Tibial nerve (tissue), 4 donors: ENCODE results near the gene AQP1. TPM values are rescaled to one million over a fixed set of nuclear protein-coding genes. Genes with fewer than 3 reads are reported as not detected.
A peak's percentile ranks its signal among the peaks of the same experiment; 100 is the strongest.

Source experiments
- DNase-seq, 2 donors: peaks; one replicate each; pipeline ENCODE4 v3.0.0-alpha.2; 2019; ENCODE audit warnings: low spot score in 2 of 2
- H3K27ac ChIP-seq, 4 donors: fragments of 200-600 bp; sonication (generic) in 3 of 4; one replicate each; pipeline ENCODE4 v1.5.1; 2017 to 2019; ENCODE audit warnings: mild to moderate bottlenecking in 1 of 4
- H3K27me3 ChIP-seq, 2 donors: fragments of 200-600 bp; sonication (generic) in 1 of 2; one replicate each; pipeline versions ENCODE4 v1.5.1 to v1.6.0; 2017 to 2019
- H3K36me3 ChIP-seq, 3 donors: fragments of 200-600 bp; sonication (generic); one replicate each; pipeline ENCODE4 v1.5.1; 2018 to 2019
- H3K4me1 ChIP-seq, 4 donors: fragments of 200-600 bp; sonication (generic) in 3 of 4; one replicate each; pipeline ENCODE4 v1.5.1; 2017 to 2019
- H3K4me3 ChIP-seq, 4 donors: fragments of 200-600 bp; sonication (generic) in 3 of 4; one replicate each; pipeline ENCODE4 v1.5.1; 2017 to 2019; ENCODE audit warnings: mild to moderate bottlenecking in 1 of 4, moderate library complexity in 1 of 4
- H3K9me3 ChIP-seq, 4 donors: fragments of 200-600 bp; sonication (generic) in 3 of 4; one replicate each; pipeline ENCODE4 v1.5.1; 2017 to 2019
- EP300 ChIP-seq, 2 donors: sonication (generic); formaldehyde crosslinking; IDR thresholded peaks; one replicate each; pipeline ENCODE4 v1.6.1; 2017; ENCODE audit warnings: antibody characterized with exemption in 2 of 2, mild to moderate bottlenecking in 1 of 2
- POLR2A ChIP-seq, 2 donors: fragments of 450-650 bp; IDR thresholded peaks; one replicate each; pipeline ENCODE4 v1.6.1; 2017; ENCODE audit warnings: antibody characterized with exemption in 2 of 2, mild to moderate bottlenecking in 2 of 2, moderate library complexity in 2 of 2
- WGBS, 2 donors: methylation state at CpG; one replicate each; pipeline ENCODE4 v1.1.5; 2018; 5-methylcytosine and 5-hydroxymethylcytosine counted together
- total RNA-seq, 4 donors: library from RNA; depleted of rRNA; stranded (reverse); fragments of >200 nt; gene quantifications; one replicate each; pipeline ENCODE4 v1.1.0, GENCODE V29; 2016
- TF ChIP-seq, protein P1 (sequence below), 5 experiments: fragments of 200-600 bp in 3 of 5; fragments of 450-650 bp in 2 of 5; sonication (generic) in 3 of 5; IDR thresholded peaks; one replicate each; pipeline ENCODE4 v1.5.1; 2016 to 2019; ENCODE audit warnings: antibody characterized with exemption in 5 of 5, mild to moderate bottlenecking in 3 of 5, moderate library complexity in 2 of 5

Gene AQP1
- 100 to 1,000 TPM; 352 to 818 (median 624) TPM for total RNA-seq

DNA sequence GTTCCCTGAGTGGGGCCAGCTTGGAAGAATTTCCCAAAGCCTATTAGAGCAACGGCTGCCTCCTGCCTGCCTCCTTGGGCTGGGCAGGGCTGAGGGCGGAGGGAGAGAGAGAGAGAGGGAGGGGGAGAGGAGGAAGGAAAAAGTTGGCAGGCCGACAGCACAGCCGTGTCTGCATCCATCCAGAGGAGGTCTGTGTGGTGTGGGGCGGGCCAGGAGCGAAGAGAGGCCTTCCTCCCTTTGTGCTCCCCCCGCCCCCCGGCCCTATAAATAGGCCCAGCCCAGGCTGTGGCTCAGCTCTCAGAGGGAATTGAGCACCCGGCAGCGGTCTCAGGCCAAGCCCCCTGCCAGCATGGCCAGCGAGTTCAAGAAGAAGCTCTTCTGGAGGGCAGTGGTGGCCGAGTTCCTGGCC, at the start of gene AQP1:
AQP1 (plus strand) TSS at position 293 of the 409 bp plus-strand sequence; CDS start at position 350, 57 bp downstream.
- peaks cover 0 to 97% (median 31%) of the 10 kb centered on the region in 4 donors for H3K4me1 ChIP-seq
- H3K27me3 ChIP-seq, result no peaks in the 10 kb centered on the region
- peak in 1 of 2 donors; percentile 32 for TF ChIP-seq EP300 (IDR thresholded peaks at IDR 0.05)
- TF ChIP-seq POLR2A (IDR thresholded peaks at IDR 0.05), result peak in 1 of 2 donors; percentile 46
- TF ChIP-seq, protein P1, sequence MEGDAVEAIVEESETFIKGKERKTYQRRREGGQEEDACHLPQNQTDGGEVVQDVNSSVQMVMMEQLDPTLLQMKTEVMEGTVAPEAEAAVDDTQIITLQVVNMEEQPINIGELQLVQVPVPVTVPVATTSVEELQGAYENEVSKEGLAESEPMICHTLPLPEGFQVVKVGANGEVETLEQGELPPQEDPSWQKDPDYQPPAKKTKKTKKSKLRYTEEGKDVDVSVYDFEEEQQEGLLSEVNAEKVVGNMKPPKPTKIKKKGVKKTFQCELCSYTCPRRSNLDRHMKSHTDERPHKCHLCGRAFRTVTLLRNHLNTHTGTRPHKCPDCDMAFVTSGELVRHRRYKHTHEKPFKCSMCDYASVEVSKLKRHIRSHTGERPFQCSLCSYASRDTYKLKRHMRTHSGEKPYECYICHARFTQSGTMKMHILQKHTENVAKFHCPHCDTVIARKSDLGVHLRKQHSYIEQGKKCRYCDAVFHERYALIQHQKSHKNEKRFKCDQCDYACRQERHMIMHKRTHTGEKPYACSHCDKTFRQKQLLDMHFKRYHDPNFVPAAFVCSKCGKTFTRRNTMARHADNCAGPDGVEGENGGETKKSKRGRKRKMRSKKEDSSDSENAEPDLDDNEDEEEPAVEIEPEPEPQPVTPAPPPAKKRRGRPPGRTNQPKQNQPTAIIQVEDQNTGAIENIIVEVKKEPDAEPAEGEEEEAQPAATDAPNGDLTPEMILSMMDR (IDR thresholded peaks at IDR 0.05), result no peak
- peak within 1 kb of the TSS; percentile 19 to 49 (median 26) for H3K4me3 ChIP-seq
- DNase-seq, result peak; percentile 42 to 61
- peak within 1 kb of the TSS in 3 of 4 donors; percentile 60 to 75 (median 65) for H3K27ac ChIP-seq
- H3K9me3 ChIP-seq, result no peaks in the 10 kb centered on the region
- 7 to 19% methylated on average over 10 of the region's 12 CpGs for WGBS, 2 donors
- no peaks in the 10 kb centered on the region for H3K36me3 ChIP-seq

DNA sequence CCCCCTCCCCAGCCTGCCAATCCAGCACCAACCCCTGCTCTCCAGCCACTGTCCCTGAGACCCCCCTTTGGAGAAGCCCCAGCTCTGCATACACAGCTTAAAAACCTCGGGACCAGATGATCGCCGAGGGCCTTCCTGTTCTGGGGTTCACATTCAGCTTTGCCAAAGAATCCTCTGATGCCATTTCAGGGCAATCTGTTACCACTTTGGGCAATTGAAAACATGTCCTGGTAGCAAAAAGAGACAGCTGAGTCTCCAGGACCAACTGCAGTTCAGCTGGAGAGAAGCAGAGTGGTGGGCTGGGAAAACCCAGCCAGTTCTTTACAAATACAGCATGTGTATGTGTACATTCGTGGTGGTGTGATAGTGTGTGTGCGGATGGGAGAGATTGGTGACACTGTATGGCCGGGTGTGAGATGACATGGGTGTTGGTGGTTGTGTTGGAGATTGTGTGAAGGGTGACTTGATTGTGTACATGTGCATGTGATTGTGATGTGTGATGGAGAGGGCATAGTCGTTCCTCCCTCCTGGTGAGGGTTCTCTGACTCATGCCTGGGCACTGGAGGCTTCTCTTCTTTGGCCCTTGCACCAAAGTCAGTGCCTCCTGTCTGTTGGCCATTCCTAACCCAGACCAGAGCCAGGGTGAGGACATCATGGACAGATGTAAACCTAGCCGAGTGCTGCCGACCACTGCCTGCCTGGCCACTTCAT, 48.5 kb upstream of the AQP1 start:
- TF ChIP-seq, protein P1 (IDR thresholded peaks at IDR 0.05), result no peak
- TF ChIP-seq POLR2A (IDR thresholded peaks at IDR 0.05) (no peak), EP300 (IDR thresholded peaks at IDR 0.05) (no peak)
- Histone ChIP-seq H3K9me3 (no peaks in the 10 kb centered on the region), H3K27ac (peak overlapping the region in 2 of 4 donors; percentile 68 to 72), H3K4me3 (no peak overlapping the region), H3K36me3 (no peaks in the 10 kb centered on the region), H3K27me3 (no peaks in the 10 kb centered on the region), H3K4me1 (peaks cover 0 to 61% (median 22%) of the 10 kb centered on the region in 4 donors)
- 78 to 80% methylated on average over 9 of the region's 9 CpGs for WGBS, 2 donors
- no peak for DNase-seq

DNA sequence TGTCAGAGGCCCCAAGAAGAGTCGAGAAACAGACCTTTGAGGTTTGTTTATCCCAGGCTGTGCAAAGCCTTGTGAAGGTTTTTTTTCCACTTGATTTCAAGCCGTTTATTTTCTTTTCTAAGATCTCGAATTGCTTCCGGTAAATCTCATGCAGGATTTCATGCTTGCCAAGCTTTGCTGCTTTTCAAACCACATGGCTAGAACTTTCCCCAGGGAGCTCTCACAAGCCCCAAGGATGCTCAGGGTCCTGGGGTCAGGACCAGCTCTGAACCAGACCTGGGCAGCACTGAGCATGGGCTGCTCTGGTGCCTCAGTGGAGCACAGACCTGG, 48.0 kb upstream of the AQP1 start:
- no peak for DNase-seq
- Histone ChIP-seq H3K4me1 (peaks cover 0 to 63% (median 22%) of the 10 kb centered on the region in 4 donors), H3K27me3 (no peaks in the 10 kb centered on the region), H3K4me3 (no peak overlapping the region), H3K36me3 (no peaks in the 10 kb centered on the region), H3K9me3 (no peaks in the 10 kb centered on the region), H3K27ac (peak overlapping the region in 2 of 4 donors; percentile 68 to 72)
- no peak for TF ChIP-seq POLR2A (IDR thresholded peaks at IDR 0.05)
- TF ChIP-seq, protein P1 (IDR thresholded peaks at IDR 0.05), result no peak
- peak in 1 of 2 donors; percentile 28 for TF ChIP-seq EP300 (IDR thresholded peaks at IDR 0.05)
- 43 to 49% methylated on average over 4 of the region's 4 CpGs for WGBS, 2 donors

DNA sequence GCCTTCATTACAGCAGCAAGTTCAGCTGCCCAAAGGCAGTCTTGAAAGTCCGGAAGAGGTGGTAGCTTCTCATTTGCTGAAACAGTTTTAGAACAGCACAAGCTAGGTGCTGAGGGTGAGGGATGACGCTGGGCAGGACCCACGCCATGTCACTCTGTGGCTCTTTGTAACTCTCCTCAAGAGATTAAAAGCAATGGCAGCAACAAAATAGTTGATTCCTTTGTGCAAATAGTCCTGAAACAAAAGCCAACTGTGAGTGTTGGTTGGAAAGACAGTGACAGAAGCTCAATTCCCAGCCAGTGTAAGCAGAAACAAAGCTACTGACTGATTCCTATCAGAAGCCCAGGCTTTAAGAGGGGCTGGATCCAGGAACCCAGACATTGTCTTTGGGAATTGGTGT, 47.6 kb upstream of the AQP1 start:
- Histone ChIP-seq H3K27me3 (no peaks in the 10 kb centered on the region), H3K9me3 (no peaks in the 10 kb centered on the region), H3K27ac (peak overlapping the region in 2 of 4 donors; percentile 68 to 72), H3K4me3 (no peak overlapping the region), H3K36me3 (no peaks in the 10 kb centered on the region), H3K4me1 (peaks cover 0 to 63% (median 22%) of the 10 kb centered on the region in 4 donors)
- WGBS, 2 donors, result 36 to 46% methylated on average over 3 of the region's 3 CpGs
- TF ChIP-seq POLR2A (IDR thresholded peaks at IDR 0.05), result no peak
- TF ChIP-seq, protein P1 (IDR thresholded peaks at IDR 0.05), result no peak
- no peak for TF ChIP-seq EP300 (IDR thresholded peaks at IDR 0.05)
- no peak for DNase-seq

DNA sequence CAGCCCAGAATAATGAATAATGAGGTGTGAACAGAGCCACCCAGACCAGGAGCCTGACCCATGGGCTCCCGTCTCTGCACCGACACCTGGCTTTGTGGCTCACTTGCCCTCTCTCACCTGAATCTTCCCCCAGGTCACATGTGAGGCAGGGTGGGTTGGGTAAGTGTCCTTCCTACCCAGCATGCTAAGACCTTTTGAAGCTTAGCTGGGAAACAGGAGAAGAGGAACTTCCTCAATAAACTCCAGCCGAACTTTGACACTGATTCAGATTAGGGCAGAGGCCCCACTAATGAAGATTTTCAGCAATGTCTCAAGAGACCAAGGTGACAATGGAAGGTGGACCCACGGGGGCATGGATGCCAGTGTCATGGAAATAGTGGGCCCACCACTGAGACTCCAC, 46.6 kb upstream of the AQP1 start:
- H3K4me1 ChIP-seq, result peaks cover 0 to 63% (median 22%) of the 10 kb centered on the region in 4 donors
- 88 to 92% methylated on average over 4 of the region's 4 CpGs for WGBS, 2 donors
- DNase-seq, result no peak
- no peaks in the 10 kb centered on the region for H3K36me3 ChIP-seq
- peak overlapping the region in 2 of 4 donors; percentile 68 to 72 for H3K27ac ChIP-seq
- TF ChIP-seq EP300 (IDR thresholded peaks at IDR 0.05) (no peak), POLR2A (IDR thresholded peaks at IDR 0.05) (no peak)
- TF ChIP-seq, protein P1 (IDR thresholded peaks at IDR 0.05), result no peak
- no peaks in the 10 kb centered on the region for H3K9me3 ChIP-seq
- H3K27me3 ChIP-seq, result no peaks in the 10 kb centered on the region
- H3K4me3 ChIP-seq, result no peak overlapping the region
